LNCaP clone FGC (cell line): Measurements from ENCODE around the gene ZNF138.

Experiments
- DNase-seq: peaks from one replicate; pipeline ENCODE4 v3.0.0-alpha.2; 2011; ENCODE audit warnings: low read depth
- H3K4me3 ChIP-seq: 2 replicates; pipeline ENCODE4 v1.5.1; 2011; ENCODE audit warnings: mild to moderate bottlenecking, low read depth, low read length, control low read depth
- CTCF ChIP-seq: IDR thresholded peaks from 2 replicates; pipeline ENCODE4 v1.5.1; 2012; ENCODE audit warnings: mild to moderate bottlenecking; ENCODE audit not compliant: control insufficient read depth, insufficient read depth; ENCODE audit errors: extremely low read depth

The ZNF138 gene

GRCh38 chr7:64794171-64794844, at the start of gene ZNF138:
Gene ZNF138 (plus strand): TSS chr7:64794428. CDS start chr7:64794569, 141 bp downstream.
- no peak for TF ChIP-seq CTCF
- H3K4me3 ChIP-seq: peak within 1 kb of the TSS; percentile 71
- peak; percentile 90 for DNase-seq

GRCh38 chr7:64744680-64745079, 49.5 kb upstream of the ZNF138 start:
- TF ChIP-seq CTCF: no peak
- DNase-seq: no peak
- no peak overlapping the region for H3K4me3 ChIP-seq

GRCh38 chr7:64747802-64748201, 46.4 kb upstream of the ZNF138 start:
- DNase-seq: no peak
- H3K4me3 ChIP-seq: no peak overlapping the region
- TF ChIP-seq CTCF: no peak

- DNase-seq: no peak
- no peak for TF ChIP-seq CTCF
- no peak overlapping the region for H3K4me3 ChIP-seq
Measured at GRCh38 chr7:64753032-64753431, 41.2 kb upstream of the ZNF138 start.

GRCh38 chr7:64755865-64756264, 38.4 kb upstream of the ZNF138 start:
- DNase-seq: no peak
- TF ChIP-seq CTCF: no peak
- H3K4me3 ChIP-seq: no peak overlapping the region

GRCh38 chr7:64758151-64758550, 36.1 kb upstream of the ZNF138 start:
- no peak for DNase-seq
- no peak for TF ChIP-seq CTCF
- no peak overlapping the region for H3K4me3 ChIP-seq

GRCh38 chr7:64768824-64769223, 25.4 kb upstream of the ZNF138 start:
- DNase-seq: no peak
- TF ChIP-seq CTCF: no peak
- no peak overlapping the region for H3K4me3 ChIP-seq
